Upper lobe of left lung (tissue), 6 donors: ENCODE results near the gene PLGRKT. TPM values are rescaled to one million over a fixed set of nuclear protein-coding genes. Genes with fewer than 3 reads are reported as not detected.

Experiments
- ATAC-seq, 2 donors: fragments of 200-7000 bp; cut with Tn5 transposase; one replicate each; pipeline ENCODE4 v1.9.1; 2022; ENCODE audit warnings: mild to moderate bottlenecking in 2 of 2, moderate library complexity in 2 of 2; ENCODE audit not compliant: low FRiP score in 2 of 2
- DNase-seq, 2 donors: peaks; one replicate each; pipeline ENCODE4 v3.0.0-alpha.2; 2019 to 2020
- H3K27ac ChIP-seq, 4 donors: fragments of 200-600 bp; sonication (generic); one replicate each; pipeline ENCODE4 v1.5.1; 2016 to 2019
- H3K27me3 ChIP-seq, 4 donors: fragments of 200-600 bp; sonication (generic); one replicate each; pipeline ENCODE4 v1.5.1; 2017 to 2019
- H3K36me3 ChIP-seq, 4 donors: fragments of 200-600 bp; sonication (generic); one replicate each; pipeline ENCODE4 v1.5.1; 2016 to 2019
- H3K4me1 ChIP-seq, 4 donors: fragments of 200-600 bp; sonication (generic); one replicate each; pipeline ENCODE4 v1.5.1; 2018 to 2019
- H3K4me3 ChIP-seq, 4 donors: fragments of 200-600 bp; sonication (generic); one replicate each; pipeline ENCODE4 v1.5.1; 2017 to 2019; ENCODE audit warnings: mild to moderate bottlenecking in 2 of 4, moderate library complexity in 1 of 4
- H3K9me3 ChIP-seq, 4 donors: fragments of 200-600 bp; sonication (generic); one replicate each; pipeline ENCODE4 v1.5.1; 2018 to 2019
- CTCF ChIP-seq, 6 experiments: fragments of 450-650 bp in 4 of 6; fragments of 200-600 bp in 2 of 6; sonication (generic) in 2 of 6; IDR thresholded peaks; one replicate each; pipeline ENCODE4 v1.5.1; 2016 to 2019; ENCODE audit warnings: antibody characterized with exemption in 6 of 6
- EP300 ChIP-seq, 4 donors: sonication (generic); formaldehyde crosslinking; IDR thresholded peaks; one replicate each; pipeline ENCODE4 v1.5.1; 2017; ENCODE audit warnings: antibody characterized with exemption in 4 of 4, control low read depth in 2 of 4
- POLR2A ChIP-seq, 4 donors: fragments of 450-650 bp; IDR thresholded peaks; one replicate each; pipeline ENCODE4 v1.5.1; 2016 to 2017; ENCODE audit warnings: antibody characterized with exemption in 4 of 4, mild to moderate bottlenecking in 2 of 4
- POLR2AphosphoS5 ChIP-seq, 2 donors: sonication (generic); formaldehyde crosslinking; IDR thresholded peaks; one replicate each; pipeline ENCODE4 v1.5.1; 2017; ENCODE audit warnings: antibody characterized with exemption in 2 of 2
- WGBS, 2 donors: methylation state at CpG; one replicate each; pipeline ENCODE4 v1.1.5; 2017 to 2018; 5-methylcytosine and 5-hydroxymethylcytosine counted together
- small RNA-seq, 4 donors: library from RNA; depleted of rRNA; stranded (forward); fragments of <200 nt; gene quantifications; one replicate each; pipeline ENCODE3, GENCODE V24; 2016
- total RNA-seq, 6 donors: library from RNA; depleted of rRNA in 4 of 6; stranded (reverse); fragments of >200 nt in 4 of 6; gene quantifications; one replicate each; pipeline versions ENCODE4 v1.1.0 to v1.2.1, GENCODE V29; 2016 to 2021
- donor health status: DM: no; HTN: no; CAD: no; lungs with moderate emphysema.
- donor health status: DM: no; HTN: yes; CAD: no; lungs with severe emphysema.

The PLGRKT gene
- total RNA-seq, 6 donors from 2014 or later, result 3.1 to 19.3 (median 14.4) TPM

GRCh38 chr9:5315187-5315923, 122.4 kb downstream of the PLGRKT start:
- TF ChIP-seq EP300 (IDR thresholded peaks at IDR 0.05), result no peak
- peaks cover 0 to 14% (median 6%) of the 10 kb centered on the region in 4 donors for H3K9me3 ChIP-seq
- no peak overlapping the region for H3K27ac ChIP-seq
- H3K4me3 ChIP-seq, result no peak overlapping the region
- DNase-seq (no peak), ATAC-seq (no peak)
- H3K4me1 ChIP-seq, result no peaks in the 10 kb centered on the region
- WGBS, 2 donors, result 69 to 73% methylated on average over 4 of the region's 4 CpGs
- H3K27me3 ChIP-seq, result no peaks in the 10 kb centered on the region
- no peaks in the 10 kb centered on the region for H3K36me3 ChIP-seq

GRCh38 chr9:5310851-5311250, 126.9 kb downstream of the PLGRKT start:
- no peak overlapping the region for H3K27ac ChIP-seq
- peaks cover 0 to 14% (median 6%) of the 10 kb centered on the region in 4 donors for H3K9me3 ChIP-seq
- ATAC-seq (no peak), DNase-seq (no peak)
- H3K4me3 ChIP-seq, result no peak overlapping the region
- H3K27me3 ChIP-seq, result no peaks in the 10 kb centered on the region
- H3K36me3 ChIP-seq, result no peaks in the 10 kb centered on the region
- no peaks in the 10 kb centered on the region for H3K4me1 ChIP-seq
- TF ChIP-seq POLR2A (IDR thresholded peaks at IDR 0.05) (no peak), EP300 (IDR thresholded peaks at IDR 0.05) (no peak), CTCF (IDR thresholded peaks at IDR 0.05) (no peak), POLR2AphosphoS5 (IDR thresholded peaks at IDR 0.05) (no peak)

Small RNAs within 50 kb of the gene (small RNA-seq; reads per million reads assigned to genes)
- gene AL135786.1 (0 reads per million in 4 donors), gene HMGN2P31 (0 reads per million in 4 donors)

Other genes starting within 250 kb of the PLGRKT start
- gene INSL4, start 206.5 kb downstream of the PLGRKT start, total RNA-seq, result not detected
- gene RLN2, start 133.2 kb downstream of the PLGRKT start, total RNA-seq, result 1 to 10 TPM in 1 of 6 donors, under 1 TPM in 2, not detected in 3; 0.60 to 5.2 (median 0.61) TPM
- gene RLN1, start 98.0 kb downstream of the PLGRKT start, total RNA-seq, result not detected
- 10 to 100 TPM; 11.6 to 20.8 (median 14.4) TPM for gene CD274, start 12.6 kb upstream of the PLGRKT start, total RNA-seq
- 10 to 100 TPM in 1 of 6 donors, 1 to 10 TPM in 5; 1.0 to 10.6 (median 3.2) TPM for gene PDCD1LG2, start 72.6 kb upstream of the PLGRKT start, total RNA-seq
- gene RIC1, start 191.2 kb upstream of the PLGRKT start, total RNA-seq, result 10 to 100 TPM; 21.5 to 62.9 (median 31.0) TPM